Measurements from ENCODE around the gene TRIM46.
A peak's percentile ranks its signal among the peaks of the same experiment; 100 is the strongest.
"Not testable (repeated sequence)": the region's sequence is repeated elsewhere in the genome, so short reads cannot be mapped to it uniquely, and the experiment has no call there.

The TRIM46 gene

DNA sequence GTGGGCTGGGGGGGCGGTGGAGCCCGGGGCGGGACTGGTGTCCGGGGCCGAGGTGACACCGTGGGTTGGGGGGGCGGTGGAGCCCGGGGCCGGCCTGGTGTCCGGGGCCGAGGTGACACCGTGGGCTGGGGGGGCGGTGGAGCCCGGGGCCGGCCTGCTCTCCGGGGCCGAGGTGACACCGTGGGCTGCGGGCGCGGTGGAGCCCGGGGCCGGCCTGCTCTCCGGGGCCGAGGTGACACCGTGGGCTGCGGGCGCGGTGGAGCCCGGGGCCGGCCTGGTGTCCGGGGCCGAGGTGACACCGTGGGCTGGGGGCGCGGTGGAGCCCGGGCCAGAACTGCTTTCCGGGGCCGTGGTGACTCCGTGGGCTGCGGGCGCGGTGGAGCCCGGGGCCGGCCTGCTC, 16.3 kb downstream of the TRIM46 start:
- not testable (repeated sequence) for DNase-seq

DNA sequence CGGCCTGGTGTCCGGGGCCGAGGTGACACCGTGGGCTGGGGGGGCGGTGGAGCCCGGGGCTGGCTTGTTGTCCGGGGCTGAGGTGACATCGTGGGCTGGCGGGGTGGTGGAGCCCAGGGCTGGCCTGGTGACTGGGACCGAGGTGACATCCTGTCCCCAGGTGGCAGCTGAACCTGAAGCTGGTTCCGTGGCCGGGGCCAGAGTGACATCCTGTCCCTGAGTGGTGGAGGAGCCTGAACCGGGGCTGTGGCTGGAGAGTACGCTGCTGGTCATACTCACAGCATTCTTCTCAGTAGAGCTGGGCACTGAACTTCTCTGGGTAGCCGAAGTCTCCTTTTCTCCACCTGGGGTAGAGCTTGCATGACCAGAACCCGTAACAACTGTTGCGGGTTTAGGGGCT, 18.3 kb downstream of the TRIM46 start:
- DNase-seq = no peak

DNA sequence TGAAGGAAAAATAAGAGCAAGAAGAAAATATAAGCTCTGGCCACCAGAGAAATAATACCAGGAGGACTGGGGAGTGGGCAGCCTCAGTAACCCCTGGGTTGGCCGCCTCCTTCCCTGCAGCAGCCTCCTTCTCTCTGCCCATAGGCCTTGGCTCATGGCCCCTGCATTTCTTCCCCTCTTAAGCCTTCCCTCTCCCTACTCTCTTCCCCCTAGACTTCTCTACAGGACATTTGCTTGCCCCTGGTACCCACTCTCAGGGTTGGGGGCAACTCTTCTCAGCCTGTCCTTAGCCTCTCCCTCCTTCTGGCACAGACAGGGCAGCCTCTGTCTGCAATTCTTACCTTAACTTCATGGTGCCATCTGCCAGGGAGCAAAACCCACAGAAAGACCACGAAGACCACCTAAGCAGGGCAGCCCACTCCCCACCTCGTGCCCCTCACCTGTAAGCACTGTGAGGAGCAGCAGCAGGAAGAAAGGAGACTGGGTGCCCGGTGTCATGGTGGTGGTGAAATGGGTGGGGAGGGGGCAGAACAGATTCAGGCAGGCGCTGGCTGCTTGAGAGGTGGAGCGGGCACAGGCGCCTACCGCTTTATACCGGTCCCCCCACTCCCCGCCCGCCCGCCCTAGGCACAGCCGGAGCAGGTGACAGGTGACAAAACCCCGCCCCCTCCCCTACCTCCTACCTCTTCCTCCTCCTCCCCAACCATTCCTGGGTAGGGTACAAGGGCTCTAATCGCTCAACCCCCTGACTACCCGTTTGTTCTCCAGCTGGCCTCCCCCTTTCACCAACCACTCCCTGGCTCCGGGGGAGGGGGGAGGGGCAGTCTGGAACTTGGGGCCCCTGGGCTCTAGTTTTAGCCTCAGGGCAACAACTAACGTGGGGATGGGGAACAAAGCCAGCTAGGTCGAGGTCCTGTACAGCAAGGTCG, 19.0 kb downstream of the TRIM46 start:
- DNase-seq = no peak

DNA sequence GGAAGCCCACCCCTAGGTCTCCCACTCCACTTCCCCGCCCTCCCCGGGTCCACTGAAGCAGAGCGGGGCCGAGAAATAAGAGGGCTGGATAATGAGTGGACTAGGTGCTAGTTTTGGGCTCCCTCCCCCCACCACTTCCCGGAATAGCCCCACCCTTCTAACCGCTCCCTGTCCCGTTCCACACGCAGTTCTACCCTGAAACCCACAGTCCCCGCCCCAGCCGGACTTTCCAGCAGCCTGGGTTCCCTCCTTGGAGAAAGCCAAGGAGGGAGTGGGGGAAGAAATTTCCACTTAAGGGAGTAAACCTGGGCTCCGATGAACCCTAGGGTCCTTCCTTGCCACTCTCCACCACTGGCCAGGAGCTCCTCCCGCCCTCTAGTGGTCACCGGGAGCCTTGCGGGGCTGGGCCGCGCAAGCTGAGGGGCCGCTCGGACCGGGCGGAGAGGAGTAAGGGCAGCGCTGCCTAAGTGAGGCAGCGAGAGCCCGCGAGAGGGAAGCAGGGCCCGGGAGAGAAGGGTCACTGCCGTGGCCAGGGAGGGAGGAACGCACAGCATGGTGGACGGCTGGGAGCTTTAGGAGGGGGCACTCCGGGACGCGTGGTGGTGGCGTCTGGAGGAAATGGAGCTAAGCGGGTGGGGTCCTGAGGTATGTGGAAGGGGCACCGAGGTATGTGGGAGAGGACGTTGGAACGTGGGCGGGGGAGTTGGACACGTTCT, 19.8 kb downstream of the TRIM46 start:
- DNase-seq = peak; percentile 91

DNA sequence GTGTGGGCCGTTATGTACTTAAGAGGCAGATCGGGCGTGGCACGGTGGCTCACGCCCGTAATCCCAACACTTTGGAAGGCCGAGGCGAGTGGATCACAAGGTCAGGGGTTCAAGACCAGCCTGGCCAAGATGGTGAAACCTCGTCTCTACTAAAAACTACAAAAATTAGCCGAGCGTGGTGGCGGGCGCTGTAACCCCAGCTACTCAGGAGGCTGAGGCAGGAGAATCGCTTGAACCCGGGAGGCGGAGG, 20.3 kb downstream of the TRIM46 start:
- DNase-seq = not testable (repeated sequence)

DNA sequence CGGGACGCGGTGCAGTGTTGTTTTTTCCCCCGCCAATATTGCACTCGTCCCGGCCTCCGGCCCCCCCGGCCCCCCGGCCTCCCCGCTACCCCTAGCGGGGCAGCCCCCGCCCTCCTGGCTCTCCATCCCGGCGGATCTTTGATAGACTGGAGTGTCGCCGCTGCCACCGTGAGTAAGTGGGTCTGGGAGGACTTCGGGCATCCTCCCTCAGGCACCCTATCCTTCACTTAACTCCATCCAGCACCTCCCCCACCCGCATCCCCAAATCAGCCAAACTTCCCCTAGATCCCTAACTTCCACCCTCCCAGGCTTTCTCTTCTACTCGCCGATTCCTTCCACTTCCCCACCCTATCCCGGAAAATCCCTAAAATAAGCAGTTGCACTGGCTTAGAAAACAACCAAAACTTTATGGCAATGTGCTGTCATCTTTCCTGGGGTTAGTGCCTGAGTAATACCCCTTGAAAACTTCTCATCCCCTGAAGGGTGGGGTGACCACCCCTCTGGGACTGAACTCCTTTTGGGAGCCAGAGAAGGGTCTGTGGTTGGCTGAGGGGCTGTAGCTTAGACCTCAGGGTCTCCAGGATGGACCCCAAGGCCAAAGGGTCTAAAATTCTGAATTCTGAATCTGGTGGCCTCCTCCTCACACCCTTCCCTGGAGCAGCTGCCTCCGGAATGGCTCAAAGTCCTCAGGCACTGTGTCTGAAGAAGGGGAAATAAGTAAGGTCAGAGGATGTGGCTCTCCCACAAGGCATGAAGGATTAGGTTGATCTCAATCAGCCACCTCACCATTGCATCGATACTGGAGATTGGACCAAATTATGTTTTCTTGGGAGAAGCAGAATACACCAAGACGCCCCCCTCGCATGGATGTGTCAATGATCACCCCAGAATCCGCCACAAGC, 21.8 kb downstream of the TRIM46 start:
- peak; percentile 22 for DNase-seq

DNA sequence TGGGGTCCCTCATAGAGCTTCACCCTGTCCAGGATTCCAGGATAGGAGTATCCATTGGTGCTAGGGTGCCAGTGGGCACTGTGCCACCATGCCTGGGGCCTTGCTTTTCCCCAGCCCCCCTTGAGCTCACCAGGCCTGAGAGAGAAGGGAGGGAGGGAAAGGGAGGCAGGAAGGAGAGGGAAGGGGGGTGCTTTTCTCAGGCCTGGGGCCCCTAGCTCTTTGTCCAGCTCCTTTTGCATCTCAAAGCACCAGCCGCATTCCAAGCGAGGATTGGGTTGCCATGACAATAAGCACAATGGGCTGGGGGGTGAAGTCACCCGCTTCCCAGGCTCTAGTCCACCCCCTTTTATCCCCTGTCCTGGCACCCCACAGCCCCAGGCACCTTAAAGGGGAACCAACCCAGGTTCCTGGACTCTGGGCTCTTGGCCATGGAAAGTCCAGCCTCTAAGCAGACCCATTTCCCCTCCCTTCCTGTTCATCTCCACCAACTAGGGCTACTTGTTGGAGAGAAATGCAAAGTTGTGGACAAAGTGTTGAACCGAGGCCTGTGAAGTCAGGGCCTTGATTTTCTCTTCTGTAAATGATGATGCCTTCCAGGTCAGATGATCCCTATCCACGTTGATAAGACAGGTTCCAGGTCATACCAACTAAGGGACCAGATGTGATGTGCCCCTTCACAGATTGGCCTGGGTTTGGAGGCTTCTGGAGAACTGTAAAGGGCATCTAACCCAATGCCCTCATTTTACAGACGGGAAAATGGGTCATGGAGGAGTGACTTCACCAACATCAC, 22.6 kb downstream of the TRIM46 start:
- DNase-seq = peak; percentile 18

DNA sequence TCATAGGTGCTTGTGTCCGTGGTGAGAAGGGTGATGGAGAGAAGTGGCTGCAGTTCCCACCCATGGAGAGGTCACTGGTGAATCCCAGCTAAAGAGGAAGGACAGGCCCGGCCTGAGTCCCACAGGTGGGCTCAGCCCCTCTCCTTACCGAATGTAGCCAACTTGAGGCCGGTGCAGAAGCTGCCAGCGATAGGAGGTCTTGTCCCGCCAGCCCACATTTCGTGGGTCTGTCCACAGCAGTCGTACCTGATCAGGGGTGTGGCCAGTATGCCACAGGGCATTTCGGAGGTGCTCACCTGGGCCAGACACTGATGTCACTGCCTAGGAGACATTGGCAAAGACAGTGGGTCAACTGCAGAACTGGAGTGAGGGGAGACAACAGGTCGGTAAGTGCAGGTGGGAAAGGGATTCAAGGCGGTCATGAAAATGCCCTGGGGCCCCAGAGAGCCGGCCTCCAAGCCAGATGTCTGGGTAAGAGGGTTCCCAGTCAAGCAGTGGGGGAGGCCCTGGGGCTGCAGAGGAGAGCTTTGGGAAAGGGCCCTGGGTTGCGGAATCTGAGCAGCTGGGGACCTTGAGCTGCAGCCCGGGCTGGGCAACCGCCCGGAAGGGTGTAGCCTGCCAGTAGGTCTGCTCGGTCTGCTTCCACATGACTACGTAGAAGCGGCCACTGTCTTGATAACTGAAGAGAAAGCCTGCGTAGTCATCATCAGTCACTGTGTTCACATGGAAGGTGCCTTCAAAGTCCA, 23.4 kb downstream of the TRIM46 start:
- DNase-seq = no peak

DNA sequence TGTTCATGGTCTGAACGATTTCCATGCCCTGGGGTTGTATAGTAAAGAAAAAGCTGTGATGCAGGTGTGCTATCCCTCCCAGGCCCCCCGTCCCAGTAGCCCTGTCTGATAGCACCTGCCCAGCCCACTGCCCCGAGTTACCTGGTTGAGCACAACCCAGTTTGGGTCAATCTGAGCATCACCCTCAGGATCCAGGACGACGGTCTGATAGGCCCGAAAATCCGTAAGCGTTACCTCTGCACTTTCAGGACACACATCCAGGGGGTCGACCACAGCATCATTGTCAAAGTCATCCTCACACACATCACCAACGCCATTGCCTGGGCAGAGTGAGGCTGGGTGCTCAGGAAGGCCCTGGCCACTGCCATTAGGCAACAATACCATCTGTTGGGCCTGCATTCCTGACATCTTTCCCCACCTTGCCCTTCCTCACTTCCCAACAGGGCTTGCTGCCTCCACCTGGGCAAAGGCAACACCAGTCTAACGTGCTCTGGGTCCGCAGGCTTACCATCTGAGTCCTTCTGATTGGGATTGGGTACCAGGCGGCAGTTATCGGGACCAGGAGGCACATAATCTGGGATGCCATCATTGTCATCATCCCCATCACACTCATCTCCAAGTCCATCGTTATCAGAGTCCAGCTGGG, 24.4 kb downstream of the TRIM46 start:
- no peak for DNase-seq

DNA sequence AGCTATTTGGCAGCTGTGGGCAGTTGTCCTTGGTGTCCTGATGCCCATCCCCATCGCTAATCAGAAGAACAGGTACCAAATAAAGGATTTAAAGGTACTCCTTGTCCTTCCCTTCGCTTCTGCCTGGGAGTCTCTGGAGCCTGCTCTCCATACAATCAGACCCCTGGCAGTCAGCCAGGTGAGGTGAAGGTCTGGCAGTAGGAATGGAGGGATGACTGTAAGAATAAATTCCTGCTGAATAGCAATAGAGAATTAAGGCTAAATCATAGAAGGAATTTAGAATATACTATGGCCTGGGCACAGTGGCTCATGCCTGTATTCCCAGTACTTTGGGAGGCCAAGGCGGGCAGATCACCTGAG, 24.9 kb downstream of the TRIM46 start:
- DNase-seq = no peak

DNA sequence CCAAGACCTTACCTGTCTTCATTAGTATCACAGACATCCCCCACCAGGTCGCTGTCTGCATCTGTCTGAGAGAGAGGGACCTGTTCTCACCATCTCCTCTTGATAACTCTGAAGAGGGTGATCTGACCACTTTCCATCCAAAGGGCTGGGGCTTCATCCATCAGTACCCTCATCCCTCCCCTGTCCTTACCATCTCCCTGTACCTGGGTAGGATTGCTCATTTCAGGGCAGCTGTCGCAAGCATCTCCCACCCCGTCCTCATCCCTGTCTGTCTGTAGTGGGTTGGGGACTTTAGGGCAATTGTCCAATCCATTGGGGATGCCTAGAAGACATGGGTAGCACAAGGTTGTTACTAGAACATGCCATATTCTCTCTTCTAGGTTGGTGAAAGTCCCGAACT, 26.1 kb downstream of the TRIM46 start:
- no peak for DNase-seq

DNA sequence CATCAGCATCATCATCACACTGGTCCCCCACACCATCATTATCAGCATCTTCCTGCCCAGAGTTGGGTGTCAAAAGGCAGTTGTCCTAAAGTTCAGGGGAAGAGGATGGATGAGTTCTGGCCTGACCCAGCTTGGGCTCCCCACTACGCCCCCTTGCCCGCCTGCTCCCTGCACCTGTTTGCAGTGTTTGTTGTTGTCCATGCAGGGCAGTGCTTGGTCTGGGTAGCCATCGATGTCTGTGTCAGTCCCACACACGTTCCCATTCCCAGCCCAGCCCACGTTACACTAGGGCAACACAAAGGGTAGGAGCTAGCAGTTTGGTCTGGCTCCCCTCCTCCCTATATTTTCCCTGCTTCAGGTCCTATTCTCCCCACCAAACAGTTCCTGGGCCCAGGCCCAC, 27.3 kb downstream of the TRIM46 start:
- no peak for DNase-seq

DNA sequence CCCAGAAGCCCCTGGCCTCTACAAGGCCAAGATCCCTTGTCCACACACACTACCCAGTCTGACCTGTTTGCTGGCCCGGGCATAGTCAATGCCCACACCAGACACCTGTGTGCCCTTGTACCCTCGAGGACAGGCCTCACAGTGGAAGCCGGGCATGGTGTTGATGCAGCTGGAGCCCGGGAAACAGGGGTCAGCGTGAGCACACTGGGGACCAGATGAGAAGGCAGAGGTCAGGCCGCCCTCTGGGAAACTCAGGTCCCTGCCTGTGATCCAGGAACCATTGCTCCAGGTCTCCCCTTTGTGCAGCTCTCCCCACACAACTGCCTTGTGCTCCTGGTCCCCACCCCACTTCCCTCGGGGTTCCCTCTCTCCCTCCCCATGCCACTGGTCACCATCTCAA, 28.5 kb downstream of the TRIM46 start:
- DNase-seq = no peak

DNA sequence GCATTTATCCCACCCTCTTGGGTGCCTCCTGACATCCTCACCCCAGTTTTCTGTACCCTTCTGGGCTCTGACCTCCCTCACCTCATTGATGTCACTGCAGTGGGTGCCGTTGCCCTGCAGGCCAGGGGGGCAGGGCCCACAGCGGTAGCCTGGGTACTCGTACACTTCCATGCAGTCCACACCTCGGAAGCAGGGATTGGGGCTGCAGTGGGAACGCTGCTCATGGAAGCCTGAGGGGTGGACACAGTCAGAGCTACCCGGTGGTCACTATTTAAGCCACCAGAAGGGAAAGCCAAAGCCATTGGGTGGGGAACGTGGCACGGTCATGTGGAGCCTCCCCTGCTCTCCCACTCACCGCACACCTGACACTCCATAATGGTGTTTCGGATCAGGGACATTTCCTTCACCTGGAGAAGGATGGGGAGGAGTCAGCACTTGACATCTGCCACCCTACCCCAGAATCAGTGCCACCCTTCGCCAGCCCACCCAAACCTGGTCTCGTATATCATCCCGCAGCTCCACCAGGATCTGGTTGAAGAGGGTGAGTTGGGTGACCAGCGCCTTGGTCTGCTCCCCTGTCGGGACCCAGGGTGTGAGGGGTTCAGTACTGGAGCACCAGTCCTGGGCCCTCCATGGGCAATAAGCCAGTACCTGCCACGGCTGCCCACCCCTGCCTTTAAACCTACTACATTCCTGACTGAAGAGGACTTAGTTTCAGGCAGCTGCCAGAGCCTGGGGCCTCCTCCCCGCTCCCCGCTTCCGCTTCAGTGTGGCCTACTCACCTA, 29.3 kb downstream of the TRIM46 start:
- no peak for DNase-seq

DNA sequence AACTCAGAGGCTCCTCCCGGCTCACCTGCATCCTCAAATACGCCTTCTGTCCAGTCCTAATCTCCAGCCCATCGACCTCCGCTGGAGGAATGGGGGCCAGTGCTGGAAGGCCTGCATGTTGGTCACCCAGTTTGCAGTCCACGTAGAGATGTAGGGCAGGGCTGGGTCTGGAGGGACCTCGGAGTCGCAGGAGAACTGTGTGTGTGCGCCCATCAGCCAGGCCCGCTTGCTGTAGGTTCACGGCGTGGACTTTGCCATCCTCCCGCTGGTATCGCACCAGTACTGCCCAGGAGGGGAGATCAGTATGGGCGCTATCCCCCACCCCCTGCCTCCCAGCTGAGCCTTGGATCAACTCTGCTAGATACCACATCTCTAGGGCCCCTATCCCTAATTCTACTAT, 31.4 kb downstream of the TRIM46 start:
- no peak for DNase-seq

DNA sequence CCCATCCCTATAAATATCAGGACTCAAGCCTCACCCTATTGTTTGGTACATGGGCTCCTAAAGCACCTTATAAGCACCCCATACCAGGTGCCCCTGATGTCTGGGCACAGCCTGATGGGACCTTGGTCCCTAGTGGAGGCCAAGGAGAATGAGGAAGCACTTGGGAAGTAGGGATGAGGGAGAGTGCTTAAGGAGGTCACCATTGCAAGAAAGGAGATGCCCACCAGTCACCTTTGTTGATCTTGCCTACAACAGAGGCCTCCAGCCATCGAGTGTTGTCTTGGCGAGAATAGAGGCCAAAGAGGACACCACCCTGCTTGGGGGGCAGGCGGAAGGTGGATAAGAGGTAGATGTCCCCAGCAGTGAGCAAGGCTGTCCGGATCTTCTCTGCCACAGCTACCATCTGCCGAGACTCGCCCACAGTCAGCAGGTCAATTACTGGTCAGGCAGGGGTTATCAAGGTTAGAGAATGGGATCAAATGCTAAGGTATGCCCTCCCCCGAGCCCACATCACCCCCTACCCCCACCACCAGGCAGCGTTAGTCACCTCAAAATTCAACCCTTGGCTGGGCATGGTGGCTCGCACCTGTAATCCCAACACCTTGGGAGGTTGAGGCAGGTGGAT, 32.4 kb downstream of the TRIM46 start:
- DNase-seq = no peak

DNA sequence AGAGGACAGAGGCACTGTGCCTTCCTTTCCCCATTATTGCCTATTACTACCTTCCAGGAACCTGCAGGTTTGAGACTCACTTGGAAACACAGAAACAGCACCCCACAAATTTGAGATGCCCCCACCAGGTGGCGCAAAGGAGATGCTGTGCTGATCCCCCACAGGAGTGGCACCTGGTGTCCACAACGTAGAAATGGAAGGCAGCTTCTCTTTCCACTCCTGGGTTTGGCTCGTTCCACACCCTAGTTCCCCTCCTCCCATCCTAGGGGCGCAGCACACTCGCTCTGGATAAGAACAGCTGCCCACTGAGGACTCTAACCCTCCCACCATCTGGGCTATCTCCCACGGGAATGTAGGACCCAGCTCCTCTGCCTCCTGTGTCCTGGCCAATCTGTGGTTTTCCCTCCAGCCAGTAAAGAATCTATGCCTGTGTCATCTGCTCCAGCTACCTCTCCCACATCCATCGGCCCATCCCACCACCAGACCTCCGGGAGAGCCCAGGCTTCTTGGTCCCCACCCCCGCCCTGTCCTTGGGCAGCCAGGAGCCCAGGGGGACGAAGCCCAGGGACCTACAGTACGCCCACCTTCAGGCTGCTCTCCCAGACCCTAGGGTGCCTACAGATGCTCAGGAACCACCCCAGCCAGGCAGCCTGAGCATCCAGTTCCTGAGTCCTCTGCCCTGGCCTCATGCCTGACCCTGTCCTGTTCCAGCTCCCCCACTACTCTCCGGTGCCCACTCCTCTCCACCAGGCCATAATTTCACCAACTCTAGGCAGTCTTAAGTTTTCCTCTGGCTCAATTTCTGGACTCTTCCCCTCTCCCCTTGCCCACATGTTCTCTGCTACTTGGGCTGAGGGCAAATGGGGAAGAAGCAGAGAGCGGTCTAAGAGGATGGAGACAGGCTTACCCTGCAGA, 33.5 kb downstream of the TRIM46 start:
- DNase-seq = peak; percentile 82

DNA sequence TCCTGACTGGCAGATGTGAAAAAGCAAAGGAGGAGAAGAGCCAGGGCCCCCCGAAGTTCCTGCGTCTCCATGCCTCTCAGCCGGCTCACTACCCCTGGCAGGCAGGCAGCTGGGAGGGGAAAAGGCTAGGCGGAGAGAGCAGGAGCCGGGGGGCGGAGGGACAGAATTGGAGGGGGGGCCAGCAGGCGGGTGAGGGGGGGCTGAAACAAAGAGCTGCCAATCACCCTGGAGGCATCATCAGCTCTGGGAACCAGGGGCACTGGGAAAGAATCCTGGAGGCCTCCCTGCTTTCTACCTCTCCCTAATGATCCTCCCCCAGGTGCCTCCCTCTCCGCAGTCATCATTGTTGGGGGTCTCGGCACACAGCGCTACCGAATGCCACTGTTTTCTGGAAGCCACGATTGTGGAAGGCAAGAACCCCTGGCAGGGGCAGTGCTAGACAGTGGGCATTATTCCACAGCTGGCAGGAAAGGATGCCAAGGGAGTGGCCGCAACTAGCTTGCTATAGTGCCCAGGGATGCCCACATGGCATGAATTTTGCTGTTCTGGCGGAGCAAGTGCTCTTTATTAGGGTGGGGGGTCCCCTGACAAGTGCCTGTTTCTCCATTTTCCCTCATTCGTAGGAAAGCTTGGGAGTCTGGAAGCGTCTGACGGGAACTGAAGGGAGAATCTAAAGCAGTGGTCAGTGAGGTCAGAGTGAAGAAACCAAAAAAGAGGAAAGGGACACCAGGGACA, 34.3 kb downstream of the TRIM46 start, which contains the start of gene THBS3:
THBS3 (minus strand) TSS at position 92 of the 735 bp plus-strand sequence; CDS start at position 71, 21 bp downstream.
- DNase-seq = peak; percentile 41
